ENCODE data around the gene SULT2A1.

SULT2A1 gene

DNA sequence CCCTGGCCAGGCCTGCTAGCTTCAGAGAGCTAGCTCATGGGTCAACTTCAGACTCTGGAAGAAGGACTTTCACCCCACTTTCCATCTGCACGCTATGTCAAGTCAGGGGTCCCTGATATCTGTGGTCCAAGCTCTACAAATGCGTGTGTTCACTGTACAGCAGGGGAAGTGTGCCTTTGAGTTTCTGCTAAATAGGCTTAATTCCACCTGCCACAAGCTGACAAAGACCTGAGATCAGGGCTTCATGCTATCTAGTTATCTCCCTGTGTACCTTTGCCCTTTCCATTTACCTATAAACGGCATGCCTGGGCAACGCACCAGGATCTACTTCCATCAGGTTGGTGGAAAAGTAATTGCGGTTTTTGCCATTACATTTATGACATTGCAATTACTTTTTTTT lies 10.7 kb upstream of the SULT2A1 start:
- H3K27ac ChIP-seq (ENCODE audit: low read depth, low read length, poor library complexity, severe bottlenecking): no peak overlapping the region
- no peaks in the 10 kb centered on the region for H4K20me1 ChIP-seq (ENCODE audit: insufficient read depth, low read length)

DNA sequence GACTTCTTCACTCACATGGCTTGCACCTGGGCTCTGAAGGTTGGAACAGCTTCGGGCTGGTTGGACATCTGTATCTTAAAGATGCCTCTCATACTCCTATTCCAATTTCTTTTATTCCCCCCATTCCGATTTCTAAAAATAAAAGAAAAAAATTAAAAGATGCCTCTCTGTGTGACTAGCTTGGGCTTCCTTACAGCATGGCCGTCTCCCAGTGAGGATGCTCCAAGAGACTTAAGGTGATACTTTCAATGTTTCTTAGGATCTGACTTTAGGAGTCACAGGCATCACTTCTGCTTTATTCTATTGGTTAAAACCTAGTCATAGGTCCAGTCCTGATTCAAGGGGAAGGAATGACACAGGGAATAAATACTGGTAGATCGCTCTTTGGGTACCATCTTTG lies 9.9 kb upstream of the SULT2A1 start:
- Histone ChIP-seq H2AFZ (ENCODE audit: low read length) (no peak overlapping the region), H3K9ac (ENCODE audit: low read length) (no peak overlapping the region), H3F3A (ENCODE audit: insufficient read depth, low read length) (no peaks in the 10 kb centered on the region), H3K4me2 (ENCODE audit: low read length) (no peak overlapping the region), H3K4me3 (ENCODE audit: low read depth, low read length, poor library complexity, severe bottlenecking) (no peak overlapping the region), H3K4me1 (ENCODE audit: insufficient read depth, low read length, severe bottlenecking) (no peaks in the 10 kb centered on the region), H3K36me3 (ENCODE audit: insufficient read depth, low read length) (no peaks in the 10 kb centered on the region), H3K9me3 (ENCODE audit: low read length) (peaks cover 3% of the 10 kb centered on the region; the same call in 1 of the 2 replicates), H3K27ac (ENCODE audit: low read depth, low read length, poor library complexity, severe bottlenecking) (no peak overlapping the region), H4K20me1 (ENCODE audit: insufficient read depth, low read length) (no peaks in the 10 kb centered on the region), H3K27me3 (ENCODE audit: insufficient read depth, low read length) (no peaks in the 10 kb centered on the region), H3K9me2 (ENCODE audit: low read depth, low read length) (no peaks in the 10 kb centered on the region), H3K79me2 (ENCODE audit: insufficient read depth, low read length) (no peaks in the 10 kb centered on the region)
- TF ChIP-seq, protein P1, sequence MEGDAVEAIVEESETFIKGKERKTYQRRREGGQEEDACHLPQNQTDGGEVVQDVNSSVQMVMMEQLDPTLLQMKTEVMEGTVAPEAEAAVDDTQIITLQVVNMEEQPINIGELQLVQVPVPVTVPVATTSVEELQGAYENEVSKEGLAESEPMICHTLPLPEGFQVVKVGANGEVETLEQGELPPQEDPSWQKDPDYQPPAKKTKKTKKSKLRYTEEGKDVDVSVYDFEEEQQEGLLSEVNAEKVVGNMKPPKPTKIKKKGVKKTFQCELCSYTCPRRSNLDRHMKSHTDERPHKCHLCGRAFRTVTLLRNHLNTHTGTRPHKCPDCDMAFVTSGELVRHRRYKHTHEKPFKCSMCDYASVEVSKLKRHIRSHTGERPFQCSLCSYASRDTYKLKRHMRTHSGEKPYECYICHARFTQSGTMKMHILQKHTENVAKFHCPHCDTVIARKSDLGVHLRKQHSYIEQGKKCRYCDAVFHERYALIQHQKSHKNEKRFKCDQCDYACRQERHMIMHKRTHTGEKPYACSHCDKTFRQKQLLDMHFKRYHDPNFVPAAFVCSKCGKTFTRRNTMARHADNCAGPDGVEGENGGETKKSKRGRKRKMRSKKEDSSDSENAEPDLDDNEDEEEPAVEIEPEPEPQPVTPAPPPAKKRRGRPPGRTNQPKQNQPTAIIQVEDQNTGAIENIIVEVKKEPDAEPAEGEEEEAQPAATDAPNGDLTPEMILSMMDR (IDR thresholded peaks at IDR 0.05; ENCODE audit: low read length): no peak
- no peak for TF ChIP-seq EZH2 (IDR thresholded peaks at IDR 0.05; ENCODE audit: borderline replicate concordance, low read length)

More for the DNA sequence above, 10.7 kb upstream of the SULT2A1 start:
- Histone ChIP-seq H3F3A (ENCODE audit: insufficient read depth, low read length) (no peaks in the 10 kb centered on the region), H3K4me1 (ENCODE audit: insufficient read depth, low read length, severe bottlenecking) (no peaks in the 10 kb centered on the region), H3K9me3 (ENCODE audit: low read length) (peaks cover 3% of the 10 kb centered on the region; the same call in 1 of the 2 replicates), H3K9me2 (ENCODE audit: low read depth, low read length) (no peaks in the 10 kb centered on the region), H3K4me2 (ENCODE audit: low read length) (no peak overlapping the region), H3K9ac (ENCODE audit: low read length) (no peak overlapping the region), H3K4me3 (ENCODE audit: low read depth, low read length, poor library complexity, severe bottlenecking) (no peak overlapping the region), H3K27me3 (ENCODE audit: insufficient read depth, low read length) (no peaks in the 10 kb centered on the region), H2AFZ (ENCODE audit: low read length) (no peak overlapping the region), H3K36me3 (ENCODE audit: insufficient read depth, low read length) (no peaks in the 10 kb centered on the region), H3K79me2 (ENCODE audit: insufficient read depth, low read length) (no peaks in the 10 kb centered on the region)
- TF ChIP-seq EZH2 (IDR thresholded peaks at IDR 0.05; ENCODE audit: borderline replicate concordance, low read length): no peak
- TF ChIP-seq, protein P1 (IDR thresholded peaks at IDR 0.05; ENCODE audit: low read length): no peak

DNA sequence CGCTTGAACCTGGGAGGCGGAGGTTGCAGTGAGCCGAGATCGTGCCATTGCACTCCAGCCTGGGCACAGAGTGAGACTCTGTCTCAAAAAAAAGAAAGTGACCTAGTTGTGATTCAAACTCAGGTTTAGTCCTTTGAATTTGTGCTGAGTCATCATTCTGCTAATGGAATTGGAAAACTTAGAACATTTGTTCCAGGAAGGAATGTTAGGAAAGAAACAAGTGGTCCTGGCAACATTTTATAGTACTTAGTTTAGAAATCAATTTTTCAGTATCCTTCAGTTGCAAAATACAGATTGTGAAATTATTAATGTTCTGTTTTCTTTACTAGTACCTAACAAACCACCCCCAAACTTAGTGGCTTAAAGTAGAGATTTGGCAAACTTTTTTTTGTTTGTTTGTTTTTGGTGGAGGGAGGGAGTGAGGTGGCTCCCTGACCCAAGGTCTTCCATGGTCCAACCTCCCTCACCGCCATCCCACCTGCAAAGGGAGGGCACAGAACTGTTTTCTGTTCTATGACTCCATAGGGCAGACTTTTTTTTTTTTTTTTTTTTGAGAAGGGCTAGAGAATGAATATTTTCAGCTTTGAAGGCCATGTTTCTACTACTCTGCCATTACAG lies 9.2 kb upstream of the SULT2A1 start:
- H3K79me2 ChIP-seq (ENCODE audit: insufficient read depth, low read length): no peaks in the 10 kb centered on the region
- H3K4me3 ChIP-seq (ENCODE audit: low read depth, low read length, poor library complexity, severe bottlenecking): no peak overlapping the region
- no peak overlapping the region for H3K27ac ChIP-seq (ENCODE audit: low read depth, low read length, poor library complexity, severe bottlenecking)
- H2AFZ ChIP-seq (ENCODE audit: low read length): no peak overlapping the region
- no peaks in the 10 kb centered on the region for H3F3A ChIP-seq (ENCODE audit: insufficient read depth, low read length)
- H3K9me3 ChIP-seq (ENCODE audit: low read length): peaks cover 3% of the 10 kb centered on the region; the same call in 1 of the 2 replicates
- no peaks in the 10 kb centered on the region for H3K4me1 ChIP-seq (ENCODE audit: insufficient read depth, low read length, severe bottlenecking)
- H3K27me3 ChIP-seq (ENCODE audit: insufficient read depth, low read length): no peaks in the 10 kb centered on the region
- TF ChIP-seq EZH2 (IDR thresholded peaks at IDR 0.05; ENCODE audit: borderline replicate concordance, low read length): no peak
- TF ChIP-seq, protein P1 (IDR thresholded peaks at IDR 0.05; ENCODE audit: low read length): no peak
- no peaks in the 10 kb centered on the region for H4K20me1 ChIP-seq (ENCODE audit: insufficient read depth, low read length)
- H3K36me3 ChIP-seq (ENCODE audit: insufficient read depth, low read length): no peaks in the 10 kb centered on the region
- no peaks in the 10 kb centered on the region for H3K9me2 ChIP-seq (ENCODE audit: low read depth, low read length)
- H3K9ac ChIP-seq (ENCODE audit: low read length): no peak overlapping the region
- H3K4me2 ChIP-seq (ENCODE audit: low read length): no peak overlapping the region
